Smooth muscle cell (in vitro differentiated cells): ENCODE measurements around the gene ECE1. TPM values are rescaled to one million over a fixed set of nuclear protein-coding genes. Genes with fewer than 3 reads are reported as not detected.
A peak's percentile ranks its signal among the peaks of the same experiment; 100 is the strongest.

ENCODE experiments used
- DNase-seq: peaks from one replicate; lab custom pipeline; 2025; ENCODE audit not compliant: unreplicated experiment; lab: John Stamatoyannopoulos, UW
- H2AFZ ChIP-seq: fragments of 200-600 bp; sonication (generic); 2 replicates; pipeline ENCODE4 v1.6.0; 2016; ENCODE audit warnings: antibody characterized with exemption, low read depth, mild to moderate bottlenecking
- H3F3A ChIP-seq: fragments of 200-600 bp; sonication (generic); 2 replicates; pipeline ENCODE4 v1.6.0; 2017; ENCODE audit warnings: antibody characterized with exemption, low read depth
- H3K27ac ChIP-seq: fragments of 200-600 bp; sonication (generic); 2 replicates; pipeline ENCODE4 v1.5.1; 2016; ENCODE audit warnings: low read depth, mild to moderate bottlenecking
- H3K27me3 ChIP-seq: fragments of 200-600 bp; sonication (generic); 2 replicates; pipeline ENCODE4 v1.6.1; 2016; ENCODE audit warnings: low read depth, mild to moderate bottlenecking
- H3K36me3 ChIP-seq: fragments of 200-600 bp; sonication (generic); 2 replicates; pipeline ENCODE4 v1.5.1; 2016; ENCODE audit warnings: low read depth
- H3K4me1 ChIP-seq: fragments of 200-600 bp; sonication (generic); 2 replicates; pipeline ENCODE4 v1.5.1; 2016; ENCODE audit warnings: low read depth
- H3K4me2 ChIP-seq: fragments of 200-600 bp; sonication (generic); 2 replicates; pipeline ENCODE4 v1.6.0; 2016; ENCODE audit warnings: mild to moderate bottlenecking
- H3K4me3 ChIP-seq: fragments of 200-600 bp; sonication (generic); 2 replicates; pipeline ENCODE4 v1.5.1; 2016; ENCODE audit warnings: mild to moderate bottlenecking
- H3K79me2 ChIP-seq: fragments of 200-600 bp; sonication (generic); 2 replicates; pipeline ENCODE4 v1.6.0; 2016; ENCODE audit warnings: low read depth, mild to moderate bottlenecking
- H3K9ac ChIP-seq: fragments of 200-600 bp; sonication (generic); 2 replicates; pipeline ENCODE4 v1.6.0; 2016; ENCODE audit warnings: low read depth
- H3K9me3 ChIP-seq: fragments of 200-600 bp; sonication (generic); replicated peaks from 2 replicates; pipeline ENCODE4 v1.5.1; 2016; ENCODE audit warnings: low read depth
- H4K20me1 ChIP-seq: fragments of 200-600 bp; sonication (generic); 2 replicates; pipeline ENCODE4 v1.6.0; 2016; ENCODE audit warnings: low read depth
- WGBS: methylation state at CpG from one replicate; pipeline ENCODE4 v1.1.7; 2016; ENCODE audit warnings: low lambda C conversion rate; 5-methylcytosine and 5-hydroxymethylcytosine counted together
- polyA plus RNA-seq: library from polyadenylated mRNA; unstranded; fragments of >200 nt; fragmentation: Nextera tagmentation; extraction: Ambion mirVana; gene quantifications from 2 replicates; pipeline ENCODE4 v1.2.1, GENCODE V29; 2016
- total RNA-seq: library from RNA; depleted of rRNA; stranded (reverse); fragments of >200 nt; gene quantifications from 2 replicates; pipeline ENCODE4 v1.2.3, GENCODE V29; 2014
- TF ChIP-seq, protein P1 (sequence below): fragments of 200-600 bp; sonication (generic); IDR thresholded peaks from 2 replicates; pipeline ENCODE4 v1.5.1; 2017; ENCODE audit warnings: borderline replicate concordance, mild to moderate bottlenecking, antibody characterized with exemption; ENCODE audit not compliant: insufficient read depth, poor library complexity, severe bottlenecking

ECE1 gene
- total and polyA plus RNA-seq, 2 experiments from 2014 or later, result 108 to 129 TPM

DNA sequence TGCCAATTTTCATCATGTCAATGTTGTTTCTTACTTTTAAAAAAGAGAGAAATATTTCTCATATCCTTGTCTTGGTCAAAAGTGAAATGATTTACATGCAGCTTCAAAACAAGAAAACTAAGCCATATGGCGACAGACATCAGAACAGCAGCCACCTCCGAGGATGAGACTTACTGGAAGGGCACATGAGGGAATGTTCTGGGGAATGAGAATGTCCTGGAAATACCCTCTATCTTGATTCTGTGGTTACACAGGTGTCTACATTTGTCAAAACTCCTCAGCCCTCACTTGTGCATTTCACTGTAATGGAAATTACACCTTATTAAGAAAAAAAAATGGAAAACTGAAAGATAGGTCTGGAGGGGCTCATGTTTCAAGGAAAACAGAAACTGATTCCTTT, 14.2 kb upstream of the ECE1 start:
- H3K79me2 ChIP-seq, result peaks cover 86% of the 10 kb centered on the region
- H3F3A ChIP-seq, result peaks cover 28% of the 10 kb centered on the region
- H3K4me3 ChIP-seq, result no peak overlapping the region
- H2AFZ ChIP-seq, result no peak overlapping the region
- WGBS, result 59% methylated on average over 2 of the region's 2 CpGs
- no peak overlapping the region for H3K9ac ChIP-seq
- DNase-seq, result no peak
- no peaks in the 10 kb centered on the region for H3K27me3 ChIP-seq
- TF ChIP-seq, protein P1, sequence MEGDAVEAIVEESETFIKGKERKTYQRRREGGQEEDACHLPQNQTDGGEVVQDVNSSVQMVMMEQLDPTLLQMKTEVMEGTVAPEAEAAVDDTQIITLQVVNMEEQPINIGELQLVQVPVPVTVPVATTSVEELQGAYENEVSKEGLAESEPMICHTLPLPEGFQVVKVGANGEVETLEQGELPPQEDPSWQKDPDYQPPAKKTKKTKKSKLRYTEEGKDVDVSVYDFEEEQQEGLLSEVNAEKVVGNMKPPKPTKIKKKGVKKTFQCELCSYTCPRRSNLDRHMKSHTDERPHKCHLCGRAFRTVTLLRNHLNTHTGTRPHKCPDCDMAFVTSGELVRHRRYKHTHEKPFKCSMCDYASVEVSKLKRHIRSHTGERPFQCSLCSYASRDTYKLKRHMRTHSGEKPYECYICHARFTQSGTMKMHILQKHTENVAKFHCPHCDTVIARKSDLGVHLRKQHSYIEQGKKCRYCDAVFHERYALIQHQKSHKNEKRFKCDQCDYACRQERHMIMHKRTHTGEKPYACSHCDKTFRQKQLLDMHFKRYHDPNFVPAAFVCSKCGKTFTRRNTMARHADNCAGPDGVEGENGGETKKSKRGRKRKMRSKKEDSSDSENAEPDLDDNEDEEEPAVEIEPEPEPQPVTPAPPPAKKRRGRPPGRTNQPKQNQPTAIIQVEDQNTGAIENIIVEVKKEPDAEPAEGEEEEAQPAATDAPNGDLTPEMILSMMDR, result no peak
- no peaks in the 10 kb centered on the region for H3K9me3 ChIP-seq
- H3K27ac ChIP-seq, result peak overlapping the region; percentile 63
- H3K4me1 ChIP-seq, result peaks cover 27% of the 10 kb centered on the region
- no peak overlapping the region for H3K4me2 ChIP-seq
- no peaks in the 10 kb centered on the region for H3K36me3 ChIP-seq
- peaks cover 47% of the 10 kb centered on the region for H4K20me1 ChIP-seq

DNA sequence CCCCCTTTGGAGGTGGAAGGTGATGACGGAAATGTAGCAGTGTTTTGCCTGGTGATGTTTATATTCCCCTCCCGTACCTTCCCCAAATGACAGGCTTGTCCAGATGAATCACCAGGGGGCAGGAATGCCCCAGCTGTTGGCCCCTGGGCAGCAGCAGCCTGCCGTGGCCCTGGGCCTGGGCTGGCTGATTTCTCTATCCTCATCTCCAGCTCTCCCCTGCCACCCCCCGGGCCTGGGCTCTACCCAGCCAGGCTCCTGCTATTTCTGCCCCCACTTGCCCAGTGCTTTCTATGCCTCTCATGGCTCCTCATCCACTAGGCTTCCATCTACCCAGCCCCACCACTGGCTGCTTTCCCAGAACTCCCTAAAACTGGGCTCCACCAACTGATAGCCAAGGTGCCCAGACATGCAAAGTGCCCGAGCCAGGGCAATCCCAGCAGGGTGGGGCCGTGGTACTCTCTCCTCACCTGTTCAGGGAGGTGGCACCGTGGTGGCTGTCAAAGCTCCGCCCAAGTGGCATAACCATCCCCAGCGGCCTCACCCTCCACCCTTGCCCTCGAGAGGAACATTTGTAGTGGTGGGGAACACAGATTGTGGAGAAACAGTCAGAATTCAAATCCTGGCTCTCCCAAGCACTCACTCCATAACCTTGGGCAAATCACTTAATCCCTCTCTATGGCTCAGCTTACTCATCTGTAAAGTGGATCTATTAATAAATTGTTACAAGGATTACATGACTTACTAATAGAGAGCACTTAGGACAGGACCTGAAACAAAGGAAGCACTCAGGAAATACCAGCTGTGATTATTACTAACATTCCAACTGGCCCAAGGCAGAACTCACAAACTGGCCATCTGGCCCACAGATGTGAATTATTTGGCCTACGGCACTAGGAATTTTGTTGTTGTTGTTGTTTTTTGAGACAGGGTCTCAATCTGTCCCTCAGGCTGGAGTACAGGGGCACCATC, 12.8 kb upstream of the ECE1 start:
- no peak for DNase-seq

DNA sequence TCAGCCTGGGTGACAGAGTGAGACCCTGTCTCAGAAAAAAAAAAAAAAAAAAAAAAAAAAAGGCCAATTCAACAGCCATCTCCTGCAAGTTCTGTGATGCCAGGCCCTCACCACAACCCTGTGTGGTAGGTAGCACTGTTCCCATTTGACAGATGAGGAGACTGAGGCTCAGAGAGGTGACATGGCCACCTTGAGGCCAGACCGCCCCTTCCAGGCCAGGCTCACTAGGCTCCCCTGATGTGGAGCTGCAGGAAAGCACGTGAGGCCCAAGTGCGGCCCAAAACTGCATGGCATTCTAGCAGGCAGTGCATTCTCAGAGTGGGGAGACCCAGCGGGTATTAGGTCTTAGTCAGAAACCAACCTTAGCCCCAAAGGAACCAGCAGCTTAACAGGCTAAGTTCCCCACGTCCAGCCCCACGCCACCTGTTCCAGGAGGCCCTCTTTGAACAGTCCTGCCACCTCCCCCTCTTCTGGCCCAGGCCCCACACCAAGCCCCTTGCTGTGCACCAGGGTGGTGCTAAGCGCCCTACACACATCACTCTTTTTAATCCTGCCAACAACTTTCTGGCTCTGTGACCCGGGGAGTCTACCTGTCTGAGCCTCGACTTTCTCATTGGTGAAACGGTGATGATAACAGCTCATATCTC, 11.7 kb upstream of the ECE1 start:
- Histone ChIP-seq H3K9ac (no peak overlapping the region), H3K27me3 (no peaks in the 10 kb centered on the region), H3K4me2 (no peak overlapping the region), H3K27ac (peak overlapping the region; percentile 45), H3K36me3 (no peaks in the 10 kb centered on the region), H3K79me2 (peaks cover 87% of the 10 kb centered on the region), H4K20me1 (peaks cover 64% of the 10 kb centered on the region), H2AFZ (no peak overlapping the region), H3K4me1 (peaks cover 11% of the 10 kb centered on the region), H3F3A (peaks cover 16% of the 10 kb centered on the region), H3K4me3 (no peak overlapping the region), H3K9me3 (no peaks in the 10 kb centered on the region)
- DNase-seq, result no peak
- TF ChIP-seq, protein P1, result no peak
- WGBS, result 69% methylated on average over 10 of the region's 10 CpGs

More for the DNA sequence above, 12.8 kb upstream of the ECE1 start:
- 48% methylated on average over 11 of the region's 11 CpGs for WGBS
- TF ChIP-seq, protein P1, result no peak
- peak overlapping the region; percentile 45 for H3K27ac ChIP-seq
- no peak overlapping the region for H3K4me3 ChIP-seq
- H4K20me1 ChIP-seq, result peaks cover 54% of the 10 kb centered on the region
- H3K4me2 ChIP-seq, result no peak overlapping the region
- H3K9me3 ChIP-seq, result no peaks in the 10 kb centered on the region
- H3K27me3 ChIP-seq, result no peaks in the 10 kb centered on the region
- H3K4me1 ChIP-seq, result peaks cover 20% of the 10 kb centered on the region
- H3K79me2 ChIP-seq, result peaks cover 87% of the 10 kb centered on the region
- H3K36me3 ChIP-seq, result no peaks in the 10 kb centered on the region
- H3F3A ChIP-seq, result peaks cover 23% of the 10 kb centered on the region
- H3K9ac ChIP-seq, result no peak overlapping the region
- H2AFZ ChIP-seq, result no peak overlapping the region
